Fibroblast of mammary gland (primary cell): Measurements from ENCODE around the gene RTN4IP1.

Source experiments
- DNase-seq: peaks from one replicate; pipeline ENCODE4 v3.0.0-alpha.2; 2010; ENCODE audit warnings: low read depth
- H3K4me3 ChIP-seq: 2 replicates; pipeline ENCODE4 v1.5.1; 2011; ENCODE audit warnings: low read depth, mild to moderate bottlenecking, low read length, moderate library complexity; ENCODE audit not compliant: control insufficient read depth
- TF ChIP-seq, protein P1 (sequence below): conservative IDR thresholded peaks from 2 replicates; pipeline ENCODE4 v1.5.1; 2011; ENCODE audit warnings: low read depth, low read length, inconsistent platforms; ENCODE audit not compliant: control insufficient read depth, insufficient read depth

The RTN4IP1 gene, protein sequence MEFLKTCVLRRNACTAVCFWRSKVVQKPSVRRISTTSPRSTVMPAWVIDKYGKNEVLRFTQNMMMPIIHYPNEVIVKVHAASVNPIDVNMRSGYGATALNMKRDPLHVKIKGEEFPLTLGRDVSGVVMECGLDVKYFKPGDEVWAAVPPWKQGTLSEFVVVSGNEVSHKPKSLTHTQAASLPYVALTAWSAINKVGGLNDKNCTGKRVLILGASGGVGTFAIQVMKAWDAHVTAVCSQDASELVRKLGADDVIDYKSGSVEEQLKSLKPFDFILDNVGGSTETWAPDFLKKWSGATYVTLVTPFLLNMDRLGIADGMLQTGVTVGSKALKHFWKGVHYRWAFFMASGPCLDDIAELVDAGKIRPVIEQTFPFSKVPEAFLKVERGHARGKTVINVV

GRCh38 chr6:106629103-106629858 is at the start of gene RTN4IP1, which contains the start of gene QRSL1:
TSS of gene RTN4IP1 (minus strand) at chr6:106629498. CDS start at chr6:106629021, 477 bp downstream.
TSS of gene QRSL1 (plus strand) at chr6:106629578. CDS start at chr6:106629682, 104 bp downstream.
- peak within 1 kb of the TSS; percentile 84 for H3K4me3 ChIP-seq
- peak; percentile 90 for DNase-seq
- TF ChIP-seq, protein P1, sequence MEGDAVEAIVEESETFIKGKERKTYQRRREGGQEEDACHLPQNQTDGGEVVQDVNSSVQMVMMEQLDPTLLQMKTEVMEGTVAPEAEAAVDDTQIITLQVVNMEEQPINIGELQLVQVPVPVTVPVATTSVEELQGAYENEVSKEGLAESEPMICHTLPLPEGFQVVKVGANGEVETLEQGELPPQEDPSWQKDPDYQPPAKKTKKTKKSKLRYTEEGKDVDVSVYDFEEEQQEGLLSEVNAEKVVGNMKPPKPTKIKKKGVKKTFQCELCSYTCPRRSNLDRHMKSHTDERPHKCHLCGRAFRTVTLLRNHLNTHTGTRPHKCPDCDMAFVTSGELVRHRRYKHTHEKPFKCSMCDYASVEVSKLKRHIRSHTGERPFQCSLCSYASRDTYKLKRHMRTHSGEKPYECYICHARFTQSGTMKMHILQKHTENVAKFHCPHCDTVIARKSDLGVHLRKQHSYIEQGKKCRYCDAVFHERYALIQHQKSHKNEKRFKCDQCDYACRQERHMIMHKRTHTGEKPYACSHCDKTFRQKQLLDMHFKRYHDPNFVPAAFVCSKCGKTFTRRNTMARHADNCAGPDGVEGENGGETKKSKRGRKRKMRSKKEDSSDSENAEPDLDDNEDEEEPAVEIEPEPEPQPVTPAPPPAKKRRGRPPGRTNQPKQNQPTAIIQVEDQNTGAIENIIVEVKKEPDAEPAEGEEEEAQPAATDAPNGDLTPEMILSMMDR = no peak

- TF ChIP-seq, protein P1 = no peak
- no peak overlapping the region for H3K4me3 ChIP-seq
- no peak for DNase-seq
These were observed 48.0 kb upstream of the RTN4IP1 start for GRCh38 chr6:106677282-106677681.

DNA sequence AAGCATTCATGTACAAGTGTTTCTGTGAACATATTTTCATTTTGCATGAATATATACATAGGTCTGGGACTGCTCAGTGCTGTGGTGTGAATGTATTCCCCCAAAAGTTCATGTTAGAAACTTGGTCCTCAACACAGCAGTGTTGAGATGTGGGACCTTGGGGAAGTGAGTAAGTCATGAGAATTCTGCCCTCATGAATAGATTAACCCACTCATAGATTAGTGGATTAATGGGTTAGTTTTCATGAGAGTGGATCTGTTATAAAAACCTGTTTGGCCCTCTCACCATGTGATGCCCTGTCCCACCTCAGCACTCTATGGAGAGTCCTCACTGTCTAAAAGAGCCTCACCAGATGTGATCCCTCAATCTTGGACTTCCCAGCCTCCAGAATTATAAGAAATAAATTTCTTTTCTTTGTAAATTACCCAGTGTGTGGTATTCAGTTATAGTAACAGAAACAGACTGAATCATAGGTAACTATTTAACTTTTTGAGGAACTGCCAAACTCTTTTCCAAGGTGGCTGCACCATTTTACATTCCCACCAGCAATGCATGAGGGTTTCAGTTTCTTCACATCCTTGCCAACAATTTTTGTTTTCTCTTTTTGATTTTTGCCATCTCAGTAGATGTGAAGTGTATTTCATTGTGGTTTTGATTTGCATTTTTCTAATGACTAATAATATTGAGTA is 45.4 kb upstream of the RTN4IP1 start:
- no peak overlapping the region for H3K4me3 ChIP-seq
- TF ChIP-seq, protein P1 = no peak
- DNase-seq = no peak

- no peak overlapping the region for H3K4me3 ChIP-seq
- TF ChIP-seq, protein P1 = no peak
- no peak for DNase-seq
These were observed 42.4 kb upstream of the RTN4IP1 start for GRCh38 chr6:106671651-106672050.

- DNase-seq = no peak
- H3K4me3 ChIP-seq = no peak overlapping the region
- TF ChIP-seq, protein P1 = no peak
These were observed 40.9 kb upstream of the RTN4IP1 start for GRCh38 chr6:106670236-106670635.

GRCh38 chr6:106667022-106667402 is 37.7 kb upstream of the RTN4IP1 start:
- TF ChIP-seq, protein P1 = no peak
- no peak for DNase-seq
- H3K4me3 ChIP-seq = no peak overlapping the region
